Neural progenitor cell (in vitro differentiated cells): Measurements from ENCODE around the gene LRRC38. TPM values are rescaled to one million over a fixed set of nuclear protein-coding genes. Genes with fewer than 3 reads are reported as not detected.

Source experiments
- DNase-seq: peaks from one replicate; pipeline ENCODE4 v3.0.0-alpha.2; 2016; ENCODE audit warnings: low spot score
- H2AFZ ChIP-seq: fragments of 200-600 bp; sonication (generic); replicated peaks from 2 replicates; pipeline ENCODE4 v1.6.1; 2016; ENCODE audit warnings: antibody characterized with exemption
- H3F3A ChIP-seq: fragments of 200-600 bp; sonication (generic); 2 replicates; pipeline ENCODE4 v1.6.1; 2016; ENCODE audit warnings: antibody characterized with exemption, low read depth
- H3K27ac ChIP-seq: fragments of 200-600 bp; sonication (generic); 2 replicates; pipeline ENCODE4 v1.5.1; 2016; ENCODE audit warnings: mild to moderate bottlenecking
- H3K27me3 ChIP-seq: fragments of 200-600 bp; sonication (generic); 2 replicates; pipeline ENCODE4 v1.6.1; 2016; ENCODE audit warnings: mild to moderate bottlenecking, moderate library complexity
- H3K36me3 ChIP-seq: fragments of 200-600 bp; sonication (generic); 2 replicates; pipeline ENCODE4 v1.5.1; 2016
- H3K4me1 ChIP-seq: fragments of 200-600 bp; sonication (generic); 2 replicates; pipeline ENCODE4 v1.6.1; 2016; ENCODE audit warnings: mixed run types
- H3K4me2 ChIP-seq: fragments of 200-600 bp; sonication (generic); 2 replicates; pipeline ENCODE4 v1.6.1; 2016
- H3K4me3 ChIP-seq: fragments of 200-600 bp; sonication (generic); 2 replicates; pipeline ENCODE4 v1.5.1; 2016
- H3K79me2 ChIP-seq: fragments of 200-600 bp; sonication (generic); 2 replicates; pipeline ENCODE4 v1.6.1; 2016; ENCODE audit warnings: low read depth
- H3K9ac ChIP-seq: fragments of 200-600 bp; sonication (generic); 2 replicates; pipeline ENCODE4 v1.6.1; 2016
- H3K9me3 ChIP-seq: fragments of 200-600 bp; sonication (generic); 2 replicates; pipeline ENCODE4 v1.5.1; 2016; ENCODE audit warnings: low read depth
- H4K20me1 ChIP-seq: fragments of 200-600 bp; sonication (generic); 2 replicates; pipeline ENCODE4 v1.6.1; 2016; ENCODE audit warnings: low read depth
- H3K27ac Mint-ChIP-seq: 3 replicates; pipeline ENCODE4 v1.8.0; 2021; ENCODE audit warnings: mixed read lengths
- H3K27me3 Mint-ChIP-seq: 2 replicates; pipeline ENCODE4 v1.8.0; 2022; ENCODE audit warnings: low read depth, mild to moderate bottlenecking, inconsistent platforms, moderate library complexity, mixed read lengths; ENCODE audit not compliant: insufficient read depth
- H3K36me3 Mint-ChIP-seq: 3 replicates; pipeline ENCODE4 v1.8.0; 2021; ENCODE audit warnings: mixed read lengths
- H3K4me1 Mint-ChIP-seq: 3 replicates; pipeline ENCODE4 v1.8.0; 2021; ENCODE audit warnings: mixed read lengths
- H3K4me3 Mint-ChIP-seq: 3 replicates; pipeline ENCODE4 v1.8.0; 2021; ENCODE audit warnings: mild to moderate bottlenecking, moderate library complexity, mixed read lengths
- H3K9me3 Mint-ChIP-seq: 3 replicates; pipeline ENCODE4 v1.8.0; 2020; ENCODE audit warnings: mixed read lengths
- CTCF ChIP-seq: fragments of 200-600 bp; sonication (generic); IDR thresholded peaks from 2 replicates; pipeline ENCODE4 v1.5.1; 2017; ENCODE audit warnings: antibody characterized with exemption, mild to moderate bottlenecking
- EZH2 ChIP-seq: fragments of 200-600 bp; sonication (generic); IDR thresholded peaks from 2 replicates; pipeline ENCODE4 v1.6.1; 2017; ENCODE audit warnings: antibody characterized with exemption, mild to moderate bottlenecking, moderate library complexity
- EZH2phosphoT487 ChIP-seq: fragments of 200-600 bp; sonication (generic); IDR thresholded peaks from 2 replicates; pipeline ENCODE4 v1.6.1; 2017; ENCODE audit warnings: antibody characterized with exemption
- total RNA-seq: library from RNA; depleted of rRNA; stranded (reverse); fragments of >200 nt; gene quantifications from 2 replicates; pipeline ENCODE4 v1.2.3, GENCODE V29; 2015; ENCODE audit warnings: low replicate concordance

LRRC38 gene
- total RNA-seq, 1 donor from 2014 or later: not detected

GRCh38 chr1:13432251-13432650, 81.6 kb downstream of the LRRC38 start:
- Histone ChIP-seq H2AFZ (no peak overlapping the region), H3F3A (no peaks in the 10 kb centered on the region), H3K4me2 (no peak overlapping the region), H3K27ac (no peak overlapping the region), H3K9me3 (no peaks in the 10 kb centered on the region), H3K9ac (no peak overlapping the region), H3K79me2 (no peaks in the 10 kb centered on the region), H3K27me3 (no peaks in the 10 kb centered on the region), H3K4me3 (no peak overlapping the region), H3K36me3 (no peaks in the 10 kb centered on the region), H3K4me1 (no peaks in the 10 kb centered on the region), H4K20me1 (no peaks in the 10 kb centered on the region)
- Mint-ChIP-seq H3K4me3 (no peak overlapping the region), H3K27ac (no peak overlapping the region), H3K36me3 (no peaks in the 10 kb centered on the region), H3K27me3 (peaks cover 6% of the 10 kb centered on the region), H3K9me3 (peaks cover 24% of the 10 kb centered on the region), H3K4me1 (no peaks in the 10 kb centered on the region)
- TF ChIP-seq EZH2 (no peak), EZH2phosphoT487 (no peak), CTCF (no peak)
- no peak for DNase-seq

GRCh38 chr1:13430495-13430894, 83.3 kb downstream of the LRRC38 start:
- Mint-ChIP-seq H3K4me3 (no peak overlapping the region), H3K36me3 (no peaks in the 10 kb centered on the region), H3K9me3 (peaks cover 26% of the 10 kb centered on the region), H3K27me3 (peaks cover 6% of the 10 kb centered on the region), H3K27ac (no peak overlapping the region), H3K4me1 (no peaks in the 10 kb centered on the region)
- no peak overlapping the region for H2AFZ ChIP-seq
- H3K9me3 ChIP-seq: no peaks in the 10 kb centered on the region
- H3F3A ChIP-seq: no peaks in the 10 kb centered on the region
- H3K4me3 ChIP-seq: no peak overlapping the region
- no peaks in the 10 kb centered on the region for H3K27me3 ChIP-seq
- no peak for DNase-seq
- H3K36me3 ChIP-seq: no peaks in the 10 kb centered on the region
- H3K4me2 ChIP-seq: no peak overlapping the region
- H3K9ac ChIP-seq: no peak overlapping the region
- no peaks in the 10 kb centered on the region for H4K20me1 ChIP-seq
- no peak overlapping the region for H3K27ac ChIP-seq
- TF ChIP-seq EZH2: no peak
- no peaks in the 10 kb centered on the region for H3K4me1 ChIP-seq
- no peaks in the 10 kb centered on the region for H3K79me2 ChIP-seq

Other genes starting within 250 kb of the LRRC38 start
- gene PRAMEF8, start 228.9 kb downstream of the LRRC38 start, total RNA-seq: not detected in 2 replicates
- gene PRAMEF33, start 210.5 kb downstream of the LRRC38 start, total RNA-seq: not detected in 2 replicates
- not detected in 2 replicates for gene PRAMEF15, start 198.4 kb downstream of the LRRC38 start, total RNA-seq
- not detected in 2 replicates for gene PRAMEF14, start 166.9 kb downstream of the LRRC38 start, total RNA-seq
- gene PRAMEF19, start 142.1 kb downstream of the LRRC38 start, total RNA-seq: not detected in 2 replicates
- not detected in 2 replicates for gene PRAMEF17, start 124.4 kb downstream of the LRRC38 start, total RNA-seq
- gene PRAMEF20, start 103.6 kb downstream of the LRRC38 start, total RNA-seq: not detected in 2 replicates
- gene PDPN, start 69.8 kb upstream of the LRRC38 start, total RNA-seq: 2.2 and 3.4 TPM in 2 replicates
- gene PRDM2, start 186.2 kb upstream of the LRRC38 start, total RNA-seq: 17.9 and 22.0 TPM in 2 replicates